IMR-90 (cell line): ENCODE data around the gene NLRP1. TPM values are rescaled to one million over a fixed set of nuclear protein-coding genes. Genes with fewer than 3 reads are reported as not detected.

Source experiments
- ATAC-seq: fragments of 200-7000 bp; cut with Tn5 transposase; 2 replicates; pipeline ENCODE4 v1.9.1; 2020; ENCODE audit warnings: low read depth, mild to moderate bottlenecking, moderate library complexity
- BruUV-seq: library from RNA; stranded (reverse); fragments of 400-500 nt; replicated peaks from 2 replicates; lab custom pipeline; 2021; lab: Mats Ljungman, UMichigan
- CTCF ChIA-PET: fragments of 300-600 bp; formaldehyde crosslinking; extraction: SDS; loops from one replicate; lab custom pipeline; 2021; ENCODE audit warnings: antibody characterized with exemption; lab: Yijun Ruan, JAX
- POLR2A ChIA-PET: fragments of 300-600 bp; sonication (Branson Sonifier 250); formaldehyde crosslinking; loops from one replicate; lab custom pipeline; 2022; ENCODE audit warnings: antibody characterized with exemption; ENCODE audit not compliant: unreplicated experiment; lab: Charles Lee
- DNase-seq: peaks from one replicate; pipeline ENCODE4 v3.0.0; 2013
- H2AFZ ChIP-seq: replicated peaks from 2 replicates; pipeline ENCODE3; 2013; ENCODE audit warnings: low read length, mild to moderate bottlenecking; ENCODE audit not compliant: poor library complexity
- H2AK5ac ChIP-seq: 2 replicates; pipeline ENCODE4 v1.6.1; 2013; ENCODE audit warnings: low read depth, low read length, inconsistent platforms
- H2AK9ac ChIP-seq: replicated peaks from 2 replicates; pipeline ENCODE3; 2013; ENCODE audit warnings: mild to moderate bottlenecking, low read depth, low read length, moderate library complexity; ENCODE audit not compliant: poor library complexity
- H2BK120ac ChIP-seq: 2 replicates; pipeline ENCODE4 v1.6.1; 2013; ENCODE audit warnings: low read depth, low read length, inconsistent platforms
- H2BK15ac ChIP-seq: 3 replicates; pipeline ENCODE4 v1.6.1; 2013; ENCODE audit warnings: low read depth, low read length, inconsistent platforms
- H2BK20ac ChIP-seq: 2 replicates; pipeline ENCODE4 v1.6.1; 2013; ENCODE audit warnings: low read depth, mild to moderate bottlenecking, inconsistent platforms, low read length, moderate library complexity
- H2BK5ac ChIP-seq: 2 replicates; pipeline ENCODE4 v1.6.1; 2013; ENCODE audit warnings: mild to moderate bottlenecking, low read depth, low read length, inconsistent platforms; ENCODE audit not compliant: poor library complexity, severe bottlenecking
- H3K14ac ChIP-seq: replicated peaks from 2 replicates; pipeline ENCODE4 v1.6.1; 2013; ENCODE audit warnings: low read depth, low read length, inconsistent platforms
- H3K18ac ChIP-seq: 2 replicates; pipeline ENCODE4 v1.6.1; 2013; ENCODE audit warnings: low read depth, low read length, control low read depth
- H3K23ac ChIP-seq: 2 replicates; pipeline ENCODE4 v1.6.1; 2013; ENCODE audit warnings: low read depth, low read length, inconsistent platforms
- H3K27ac ChIP-seq: 2 replicates; pipeline ENCODE4 v1.5.1; 2013; ENCODE audit warnings: mild to moderate bottlenecking, control low read depth, low read length; ENCODE audit not compliant: insufficient read depth
- H3K27me3 ChIP-seq: 2 replicates; pipeline ENCODE4 v1.6.1; 2013; ENCODE audit warnings: low read length; ENCODE audit not compliant: control insufficient read depth, insufficient read depth
- H3K36me3 ChIP-seq: 2 replicates; pipeline ENCODE4 v1.6.1; 2013; ENCODE audit warnings: low read length, mixed read lengths; ENCODE audit not compliant: control insufficient read depth, insufficient read depth
- H3K4ac ChIP-seq: 2 replicates; pipeline ENCODE4 v1.6.1; 2013; ENCODE audit warnings: low read depth, low read length, inconsistent platforms
- H3K4me1 ChIP-seq: 2 replicates; pipeline ENCODE4 v1.6.1; 2013; ENCODE audit warnings: low read length, mixed read lengths; ENCODE audit not compliant: control insufficient read depth, insufficient read depth
- H3K4me2 ChIP-seq: 2 replicates; pipeline ENCODE4 v1.6.1; 2013; ENCODE audit warnings: low read depth, mild to moderate bottlenecking, control low read depth, low read length, moderate library complexity
- H3K4me3 ChIP-seq: 2 replicates; pipeline ENCODE4 v1.5.1; 2013; ENCODE audit warnings: low read depth, mild to moderate bottlenecking, control low read depth, low read length, moderate library complexity; ENCODE audit not compliant: insufficient read depth
- H3K56ac ChIP-seq: 2 replicates; pipeline ENCODE4 v1.6.1; 2013; ENCODE audit warnings: low read length, inconsistent platforms; ENCODE audit not compliant: insufficient read depth; ENCODE audit errors: extremely low read depth
- H3K79me1 ChIP-seq, 2 experiments: 2 replicates each; pipeline ENCODE4 v1.6.1; 2013; ENCODE audit warnings: low read length in 2 of 2, inconsistent platforms in 1 of 2, low read depth in 1 of 2
- H3K9ac ChIP-seq: 2 replicates; pipeline ENCODE4 v1.6.1; 2013; ENCODE audit warnings: low read depth, low read length, control low read depth
- H3K9me1 ChIP-seq: 2 replicates; pipeline ENCODE4 v1.6.1; 2013; ENCODE audit warnings: low read length, inconsistent platforms; ENCODE audit not compliant: insufficient read depth
- H3K9me3 ChIP-seq: 2 replicates; pipeline ENCODE4 v1.6.1; 2013; ENCODE audit warnings: low read length; ENCODE audit not compliant: control insufficient read depth, insufficient read depth
- H4K20me1 ChIP-seq: 2 replicates; pipeline ENCODE4 v1.6.1; 2013; ENCODE audit warnings: low read length, inconsistent platforms; ENCODE audit not compliant: insufficient read depth
- H4K5ac ChIP-seq: 2 replicates; pipeline ENCODE4 v1.6.1; 2013; ENCODE audit warnings: mild to moderate bottlenecking, low read depth, low read length, control low read depth
- H4K8ac ChIP-seq, 2 experiments: 2 replicates each; pipeline ENCODE4 v1.6.1; 2013; ENCODE audit warnings: low read depth in 2 of 2, low read length in 2 of 2, control low read depth in 1 of 2, inconsistent platforms in 1 of 2
- H4K91ac ChIP-seq: 2 replicates; pipeline ENCODE4 v1.6.1; 2013; ENCODE audit warnings: low read depth, low read length, inconsistent platforms; ENCODE audit not compliant: insufficient read depth
- BHLHE40 ChIP-seq: fragments of 150-350 bp; IDR thresholded peaks from 2 replicates; pipeline ENCODE4 v1.6.1; 2016; ENCODE audit warnings: mild to moderate bottlenecking, low read depth, low read length
- CEBPB ChIP-seq: IDR thresholded peaks from 2 replicates; pipeline ENCODE4 v1.6.1; 2012; ENCODE audit warnings: low read depth, low read length, improper control_type of control experiment
- CHD1 ChIP-seq: IDR thresholded peaks from 2 replicates; pipeline ENCODE4 v1.6.1; 2012; ENCODE audit warnings: low read depth, low read length, improper control_type of control experiment
- FOS ChIP-seq: fragments of 150-350 bp; IDR thresholded peaks from 2 replicates; pipeline ENCODE4 v1.6.1; 2016; ENCODE audit warnings: low read depth, low read length
- MAFK ChIP-seq: IDR thresholded peaks from 2 replicates; pipeline ENCODE4 v1.6.1; 2012; ENCODE audit warnings: low read depth, low read length, improper control_type of control experiment
- MAZ ChIP-seq: IDR thresholded peaks from 2 replicates; pipeline ENCODE4 v1.6.1; 2012; ENCODE audit warnings: low read depth, mild to moderate bottlenecking, low read length, improper control_type of control experiment, moderate library complexity, borderline replicate concordance
- MXI1 ChIP-seq: IDR thresholded peaks from 2 replicates; pipeline ENCODE4 v1.6.1; 2012; ENCODE audit warnings: low read depth, mild to moderate bottlenecking, low read length, moderate library complexity, borderline replicate concordance
- NFE2L2 ChIP-seq: fragments of 150-350 bp; IDR thresholded peaks from 2 replicates; pipeline ENCODE4 v1.6.1; 2016; ENCODE audit warnings: low read depth, mild to moderate bottlenecking, low read length
- POLR2A ChIP-seq: IDR thresholded peaks from 2 replicates; pipeline ENCODE4 v1.6.1; 2012; ENCODE audit warnings: mild to moderate bottlenecking, low read depth, low read length
- RAD21 ChIP-seq: IDR thresholded peaks from 2 replicates; pipeline ENCODE4 v1.6.1; 2012; ENCODE audit warnings: low read length, improper control_type of control experiment
- RCOR1 ChIP-seq: IDR thresholded peaks from 2 replicates; pipeline ENCODE4 v1.6.1; 2012; ENCODE audit warnings: mild to moderate bottlenecking, low read length, improper control_type of control experiment; ENCODE audit not compliant: insufficient replicate concordance
- RFX5 ChIP-seq: IDR thresholded peaks from 2 replicates; pipeline ENCODE4 v1.8.0; 2012; ENCODE audit warnings: low read depth, mild to moderate bottlenecking, low read length, moderate library complexity
- SMC3 ChIP-seq: fragments of 150-350 bp; IDR thresholded peaks from 2 replicates; pipeline ENCODE4 v1.6.1; 2016; ENCODE audit warnings: low read depth, mild to moderate bottlenecking, antibody characterized with exemption, low read length, moderate library complexity
- WGBS, 2 experiments: methylation state at CpG; one replicate each; pipeline versions ENCODE4 v1.1.5 to v1.1.7; 2013; ENCODE audit warnings: missing lambda C conversion rate in 2 of 2; ENCODE audit not compliant: insufficient read length in 1 of 2; ENCODE audit errors: extremely low coverage in 2 of 2; 5-methylcytosine and 5-hydroxymethylcytosine counted together
- dilution Hi-C: fragments of 300-500 bp; cut with HindIII; formaldehyde crosslinking; loops from one replicate; pipeline ENCODE4 v1.14.3; 2018; ENCODE audit warnings: low sequenced_read_pairs; ENCODE audit not compliant: unreplicated experiment
- in situ Hi-C: fragments of 300-500 bp; cut with MboI; formaldehyde crosslinking; loops from 3 replicates; pipeline ENCODE4 v1.14.3; 2019; ENCODE audit warnings: low sequenced_read_pairs, inconsistent platforms, mixed read lengths
- intact Hi-C: fragments of 100-400 bp; cut with micrococcal nuclease; formaldehyde crosslinking; loops from 2 replicates; pipeline ENCODE4 v1.10.0; 2022
- polyA plus RNA-seq, 3 experiments: library from polyadenylated mRNA; depleted of rRNA; stranded (reverse); fragments of >200 nt; gene quantifications; 2 replicates each; pipeline ENCODE4 v1.2.3, GENCODE V29; 2012; ENCODE audit warnings: low replicate concordance in 1 of 3
- total RNA-seq: library from RNA; depleted of rRNA; stranded (reverse); fragments of >200 nt; gene quantifications from 2 replicates; pipeline ENCODE4 v1.2.3, GENCODE V29; 2012
- TF ChIP-seq, protein P1 (sequence below): fragments of 150-350 bp; IDR thresholded peaks from 2 replicates; pipeline ENCODE4 v1.6.1; 2016; ENCODE audit warnings: low read depth, mild to moderate bottlenecking, low read length, moderate library complexity, borderline replicate concordance
- TF ChIP-seq, protein P2 (sequence below): conservative IDR thresholded peaks from 2 replicates; pipeline ENCODE4 v1.5.1; 2012; ENCODE audit warnings: mild to moderate bottlenecking, low read depth, low read length, improper control_type of control experiment
- TF ChIP-seq, protein P3 (sequence below): fragments of 150-350 bp; IDR thresholded peaks from 2 replicates; pipeline ENCODE4 v1.6.1; 2017; ENCODE audit warnings: mild to moderate bottlenecking, antibody characterized with exemption, low read length, low read depth

NLRP1 gene
- total and polyA plus RNA-seq, 2 of the 4 experiments (the other 2 are of a cell fraction): 134 to 340 TPM

DNA sequence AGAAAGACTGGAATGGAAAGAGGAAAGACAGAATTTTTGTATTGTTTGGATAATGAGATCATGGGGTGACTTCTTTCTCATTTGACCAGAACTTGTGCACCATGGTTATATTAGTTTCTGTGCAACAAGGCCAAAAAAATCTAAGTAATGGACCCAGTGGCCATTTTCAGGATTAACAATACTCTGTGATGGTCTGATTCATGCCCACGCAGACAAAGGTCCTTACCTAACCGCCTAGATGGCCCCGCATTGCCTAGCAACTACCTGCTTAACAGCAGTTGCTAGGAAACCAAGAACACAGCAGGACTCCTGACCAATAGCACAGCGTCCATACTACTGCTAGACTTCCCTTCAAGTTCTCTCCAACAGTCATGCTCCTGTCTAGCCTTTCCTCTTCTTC, 75.5 kb downstream of the NLRP1 start:
- Histone ChIP-seq H4K20me1 (no peaks in the 10 kb centered on the region), H3K79me1 (no peaks in the 10 kb centered on the region), H2BK20ac (peak overlapping the region; percentile 91), H3K18ac (peak overlapping the region; percentile 95; the same call in 1 of the 2 replicates), H4K91ac (peak overlapping the region; percentile 99), H4K5ac (peak overlapping the region; percentile 95; the same call in 1 of the 2 replicates), H3K9ac (no peak overlapping the region), H2BK15ac (peak overlapping the region; percentile 90; the same call in 2 of the 3 replicates), H3K14ac (peak overlapping the region; percentile 93), H2AK5ac (peak overlapping the region; percentile 94), H4K8ac (peak overlapping the region; percentile 90 to 97), H3K4me1 (peaks cover 9% of the 10 kb centered on the region), H3K27me3 (no peaks in the 10 kb centered on the region), H3K56ac (peak overlapping the region; percentile 97), H3K4ac (peak overlapping the region; percentile 100), H3K4me2 (no peak overlapping the region), H2BK120ac (peak overlapping the region; percentile 96), H2AK9ac (peak overlapping the region; percentile 90), H3K4me3 (no peak overlapping the region), H3K9me1 (peaks cover 7% of the 10 kb centered on the region), H2AFZ (peak overlapping the region; percentile 82), H3K36me3 (no peaks in the 10 kb centered on the region), H3K27ac (peak overlapping the region; percentile 93), H3K23ac (peak overlapping the region; percentile 97), H2BK5ac (peak overlapping the region; percentile 96), H3K9me3 (no peaks in the 10 kb centered on the region)
- POLR2A ChIA-PET: no interaction called here
- TF ChIP-seq POLR2A (no peak), MAFK (no peak), RCOR1 (no peak), RFX5 (no peak), FOS (no peak), CEBPB (no peak), MAZ (no peak), SMC3 (no peak), CHD1 (no peak), NFE2L2 (no peak), MXI1 (no peak), RAD21 (no peak), BHLHE40 (no peak)
- TF ChIP-seq, protein P1, sequence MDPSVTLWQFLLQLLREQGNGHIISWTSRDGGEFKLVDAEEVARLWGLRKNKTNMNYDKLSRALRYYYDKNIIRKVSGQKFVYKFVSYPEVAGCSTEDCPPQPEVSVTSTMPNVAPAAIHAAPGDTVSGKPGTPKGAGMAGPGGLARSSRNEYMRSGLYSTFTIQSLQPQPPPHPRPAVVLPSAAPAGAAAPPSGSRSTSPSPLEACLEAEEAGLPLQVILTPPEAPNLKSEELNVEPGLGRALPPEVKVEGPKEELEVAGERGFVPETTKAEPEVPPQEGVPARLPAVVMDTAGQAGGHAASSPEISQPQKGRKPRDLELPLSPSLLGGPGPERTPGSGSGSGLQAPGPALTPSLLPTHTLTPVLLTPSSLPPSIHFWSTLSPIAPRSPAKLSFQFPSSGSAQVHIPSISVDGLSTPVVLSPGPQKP: no peak
- TF ChIP-seq, protein P2, sequence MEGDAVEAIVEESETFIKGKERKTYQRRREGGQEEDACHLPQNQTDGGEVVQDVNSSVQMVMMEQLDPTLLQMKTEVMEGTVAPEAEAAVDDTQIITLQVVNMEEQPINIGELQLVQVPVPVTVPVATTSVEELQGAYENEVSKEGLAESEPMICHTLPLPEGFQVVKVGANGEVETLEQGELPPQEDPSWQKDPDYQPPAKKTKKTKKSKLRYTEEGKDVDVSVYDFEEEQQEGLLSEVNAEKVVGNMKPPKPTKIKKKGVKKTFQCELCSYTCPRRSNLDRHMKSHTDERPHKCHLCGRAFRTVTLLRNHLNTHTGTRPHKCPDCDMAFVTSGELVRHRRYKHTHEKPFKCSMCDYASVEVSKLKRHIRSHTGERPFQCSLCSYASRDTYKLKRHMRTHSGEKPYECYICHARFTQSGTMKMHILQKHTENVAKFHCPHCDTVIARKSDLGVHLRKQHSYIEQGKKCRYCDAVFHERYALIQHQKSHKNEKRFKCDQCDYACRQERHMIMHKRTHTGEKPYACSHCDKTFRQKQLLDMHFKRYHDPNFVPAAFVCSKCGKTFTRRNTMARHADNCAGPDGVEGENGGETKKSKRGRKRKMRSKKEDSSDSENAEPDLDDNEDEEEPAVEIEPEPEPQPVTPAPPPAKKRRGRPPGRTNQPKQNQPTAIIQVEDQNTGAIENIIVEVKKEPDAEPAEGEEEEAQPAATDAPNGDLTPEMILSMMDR: no peak
- TF ChIP-seq, protein P3, sequence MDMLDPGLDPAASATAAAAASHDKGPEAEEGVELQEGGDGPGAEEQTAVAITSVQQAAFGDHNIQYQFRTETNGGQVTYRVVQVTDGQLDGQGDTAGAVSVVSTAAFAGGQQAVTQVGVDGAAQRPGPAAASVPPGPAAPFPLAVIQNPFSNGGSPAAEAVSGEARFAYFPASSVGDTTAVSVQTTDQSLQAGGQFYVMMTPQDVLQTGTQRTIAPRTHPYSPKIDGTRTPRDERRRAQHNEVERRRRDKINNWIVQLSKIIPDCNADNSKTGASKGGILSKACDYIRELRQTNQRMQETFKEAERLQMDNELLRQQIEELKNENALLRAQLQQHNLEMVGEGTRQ: no peak
- in situ Hi-C loops (no loop called here), dilution Hi-C loops (no loop called here), intact Hi-C loops (loop anchor here (1.0 kb wide), 1 partner anchor 7 kb away; no protein-coding TSS in a partner anchor)
- CTCF ChIA-PET: no interaction called here
- ATAC-seq (peak; percentile 24), DNase-seq (peak; percentile 79)
- 47% methylated on average over 3 of the region's 4 CpGs; no CpG with 5 or more reads in 1 of the 2 experiments for WGBS, 2 experiments
- no TSS peak for BruUV-seq
